ENCODE data around the gene LIMCH1. TPM values are rescaled to one million over a fixed set of nuclear protein-coding genes. Genes with fewer than 3 reads are reported as not detected.

LIMCH1 gene
- total RNA-seq, 2 experiments from 2014 or later = not detected

DNA sequence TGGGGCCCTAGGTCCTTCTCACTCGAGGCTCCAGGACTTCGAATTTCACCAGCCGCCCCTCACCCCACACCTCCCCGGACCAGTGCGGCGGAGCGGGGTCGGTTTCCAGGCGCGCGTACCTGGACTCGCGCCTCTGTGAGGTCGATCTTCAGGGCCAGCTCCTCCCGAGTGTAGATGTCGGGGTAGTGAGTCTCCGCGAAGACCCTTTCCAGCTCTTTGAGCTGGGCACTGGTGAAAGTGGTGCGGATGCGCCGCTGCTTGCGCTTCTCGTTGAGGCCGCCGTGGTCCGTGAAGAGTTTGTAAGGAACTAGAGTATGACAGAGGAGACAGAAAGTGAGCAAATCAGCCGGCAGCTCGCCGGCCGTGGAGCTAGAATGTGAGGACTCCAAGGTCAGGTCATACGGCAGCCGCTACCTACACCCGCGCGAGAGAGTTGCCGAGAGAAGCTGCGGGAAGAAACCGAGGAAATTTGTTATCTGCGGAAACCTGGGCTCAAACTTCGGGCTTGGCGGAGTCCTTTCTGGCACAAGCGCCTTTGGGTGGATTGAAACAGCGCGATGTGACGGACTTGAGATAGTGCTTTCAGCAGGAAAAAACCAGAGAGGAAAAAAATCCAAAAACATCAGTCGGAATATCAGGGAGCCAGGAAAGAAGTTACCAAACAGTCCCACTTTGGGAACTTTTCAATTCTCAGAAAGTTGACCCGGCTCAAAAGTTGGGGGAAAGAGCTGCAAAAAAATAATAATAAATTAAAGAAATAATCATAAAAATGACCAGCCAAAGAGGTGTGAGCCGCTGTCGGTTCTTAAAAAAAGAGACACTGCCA lies 209.5 kb downstream of the LIMCH1 start:
- DNase-seq (ENCODE audit: low spot score) = no peak
- intact Hi-C loops (cut with micrococcal nuclease; ENCODE audit: unreplicated experiment) = no loop called here
- no peaks in the 10 kb centered on the region for H4K20me1 ChIP-seq (ENCODE audit: insufficient read depth, low read length)
- ChIA-PET POLR2A (interaction anchor here (0.6 kb wide), 1 partner anchor 290 kb away, joined by 3 read pairs; no protein-coding TSS in a partner anchor), CTCF (ENCODE audit: unreplicated experiment) (no interaction called here)
- H2AFZ ChIP-seq (ENCODE audit: low read length) = no peak overlapping the region
- H3K4me3 ChIP-seq (ENCODE audit: low read depth, low read length, poor library complexity, severe bottlenecking) = no peak overlapping the region
- BruUV-seq (replicated peaks) = no TSS peak
- H3K79me2 ChIP-seq (ENCODE audit: insufficient read depth, low read depth, low read length) = no peaks in the 10 kb centered on the region
- no peaks in the 10 kb centered on the region for H3K36me3 ChIP-seq (ENCODE audit: insufficient read depth, low read length)
- no peaks in the 10 kb centered on the region for H3K4me1 ChIP-seq (ENCODE audit: insufficient read depth, low read length, poor library complexity, severe bottlenecking)
- no peak for TF ChIP-seq EZH2phosphoT487 (IDR thresholded peaks at IDR 0.05; ENCODE audit: borderline replicate concordance, low read depth, low read length)
- TF ChIP-seq CTCF (conservative IDR thresholded peaks at IDR 0.05; ENCODE audit: low read length) = no peak
- no peaks in the 10 kb centered on the region for H3K9me3 ChIP-seq (ENCODE audit: low read length)
- H3K4me2 ChIP-seq (ENCODE audit: low read length) = no peak overlapping the region
- no peaks in the 10 kb centered on the region for H3K9me2 ChIP-seq (ENCODE audit: insufficient read depth, low read length)
- H3K27ac ChIP-seq (ENCODE audit: low read depth, low read length, poor library complexity, severe bottlenecking) = no peak overlapping the region

GRCh38 chr4:41748074-41748570 lies 210.2 kb downstream of the LIMCH1 start:
- no peaks in the 10 kb centered on the region for H3K9me2 ChIP-seq (ENCODE audit: insufficient read depth, low read length)
- no peak overlapping the region for H3K27ac ChIP-seq (ENCODE audit: low read depth, low read length, poor library complexity, severe bottlenecking)
- CTCF ChIA-PET (ENCODE audit: unreplicated experiment) = no interaction called here
- H3K4me3 ChIP-seq (ENCODE audit: low read depth, low read length, poor library complexity, severe bottlenecking) = no peak overlapping the region
- BruUV-seq (replicated peaks) = no TSS peak
- no peaks in the 10 kb centered on the region for H4K20me1 ChIP-seq (ENCODE audit: insufficient read depth, low read length)
- H3K79me2 ChIP-seq (ENCODE audit: insufficient read depth, low read depth, low read length) = no peaks in the 10 kb centered on the region
- no peak overlapping the region for H3K4me2 ChIP-seq (ENCODE audit: low read length)
- POLR2A ChIA-PET = no interaction called here
- no peaks in the 10 kb centered on the region for H3K4me1 ChIP-seq (ENCODE audit: insufficient read depth, low read length, poor library complexity, severe bottlenecking)
- TF ChIP-seq EZH2phosphoT487 (IDR thresholded peaks at IDR 0.05; ENCODE audit: borderline replicate concordance, low read depth, low read length) = no peak
- no peaks in the 10 kb centered on the region for H3K36me3 ChIP-seq (ENCODE audit: insufficient read depth, low read length)
- H3K9me3 ChIP-seq (ENCODE audit: low read length) = no peaks in the 10 kb centered on the region
- DNase-seq (ENCODE audit: low spot score) = no peak
- intact Hi-C loops (cut with micrococcal nuclease; ENCODE audit: unreplicated experiment) = no loop called here
- H2AFZ ChIP-seq (ENCODE audit: low read length) = no peak overlapping the region

DNA sequence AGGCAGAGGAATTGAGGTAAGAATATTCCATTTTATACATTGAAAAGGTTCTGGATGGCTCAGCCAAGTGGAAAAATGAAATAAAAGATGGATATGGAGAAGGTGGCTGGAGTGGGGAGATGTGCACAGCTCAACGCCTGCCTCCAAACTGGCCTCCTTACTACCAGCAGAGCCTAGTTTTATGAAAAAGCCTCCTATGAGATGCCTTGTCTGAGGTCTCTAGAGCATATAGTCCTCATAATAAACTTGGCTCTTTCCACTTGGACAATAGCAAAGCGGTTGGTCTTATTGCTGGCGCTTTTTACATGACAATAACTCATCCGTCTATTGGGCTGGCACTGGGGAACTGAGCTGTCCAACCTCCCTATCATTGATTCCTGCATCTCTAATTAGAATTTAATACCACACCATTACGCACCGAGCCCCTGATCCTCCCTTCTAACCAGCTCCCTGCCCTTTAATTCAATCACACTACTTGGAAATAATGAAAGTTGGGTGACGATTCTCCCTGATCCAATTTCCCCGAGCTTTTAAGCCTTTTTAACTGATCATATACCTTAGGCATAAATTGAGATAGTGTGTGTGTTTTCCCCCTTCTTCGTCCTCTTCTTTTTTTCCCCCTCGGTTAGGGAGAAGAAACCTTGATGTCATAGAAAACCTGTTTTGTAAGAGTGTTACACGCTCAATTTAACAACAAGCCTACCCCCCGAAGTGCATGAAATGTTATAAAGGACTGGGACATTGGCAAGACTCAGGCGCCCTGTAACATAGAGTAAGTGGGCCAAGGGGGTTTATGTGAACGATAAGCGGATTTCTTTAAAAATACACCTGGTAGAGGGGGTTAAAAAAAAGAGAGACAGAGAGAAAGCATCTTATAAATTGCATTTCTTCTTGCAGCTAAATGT lies 210.9 kb downstream of the LIMCH1 start, which contains the start of gene PHOX2B:
Gene PHOX2B (minus strand): TSS at position 155 of the 905 bp plus-strand sequence. CDS start 115 bp downstream, at position 40.
- intact Hi-C loops (cut with micrococcal nuclease; ENCODE audit: unreplicated experiment) = no loop called here
- no peaks in the 10 kb centered on the region for H3K36me3 ChIP-seq (ENCODE audit: insufficient read depth, low read length)
- no peak within 1 kb of the TSS for H3K27ac ChIP-seq (ENCODE audit: low read depth, low read length, poor library complexity, severe bottlenecking)
- ChIA-PET CTCF (ENCODE audit: unreplicated experiment) (no interaction called here), POLR2A (no interaction called here)
- no peaks in the 10 kb centered on the region for H3K4me1 ChIP-seq (ENCODE audit: insufficient read depth, low read length, poor library complexity, severe bottlenecking)
- no TSS peak for BruUV-seq (replicated peaks)
- H2AFZ ChIP-seq (ENCODE audit: low read length) = no peak within 1 kb of the TSS
- no peak within 1 kb of the TSS for H3K4me3 ChIP-seq (ENCODE audit: low read depth, low read length, poor library complexity, severe bottlenecking)
- H3K9me3 ChIP-seq (ENCODE audit: low read length) = no peaks in the 10 kb centered on the region
- H3K79me2 ChIP-seq (ENCODE audit: insufficient read depth, low read depth, low read length) = no peaks in the 10 kb centered on the region
- no peak for TF ChIP-seq EZH2phosphoT487 (IDR thresholded peaks at IDR 0.05; ENCODE audit: borderline replicate concordance, low read depth, low read length)
- no peak for TF ChIP-seq CTCF (conservative IDR thresholded peaks at IDR 0.05; ENCODE audit: low read length)
- H4K20me1 ChIP-seq (ENCODE audit: insufficient read depth, low read length) = no peaks in the 10 kb centered on the region
- no peak within 1 kb of the TSS for H3K4me2 ChIP-seq (ENCODE audit: low read length)
- no peak for DNase-seq (ENCODE audit: low spot score)
- H3K9me2 ChIP-seq (ENCODE audit: insufficient read depth, low read length) = no peaks in the 10 kb centered on the region
